HG03457 (cell line): ENCODE data around the gene DYRK2.
"Not testable (repeated sequence)": the region's sequence is repeated elsewhere in the genome, so short reads cannot be mapped to it uniquely, and the experiment has no call there.

Experiments
- ATAC-seq: cut with Tn5 transposase; IDR thresholded peaks from one replicate; pipeline ENCODE4 v1.9.1; 2021; ENCODE audit warnings: moderate number of reproducible peaks; ENCODE audit not compliant: unreplicated experiment

The DYRK2 gene

GRCh38 chr12:67669934-67670631 lies 21.5 kb downstream of the DYRK2 start:
- ATAC-seq, result no peak

- ATAC-seq, result no peak
Measured at GRCh38 chr12:67671419-67671818, 22.9 kb downstream of the DYRK2 start.

DNA sequence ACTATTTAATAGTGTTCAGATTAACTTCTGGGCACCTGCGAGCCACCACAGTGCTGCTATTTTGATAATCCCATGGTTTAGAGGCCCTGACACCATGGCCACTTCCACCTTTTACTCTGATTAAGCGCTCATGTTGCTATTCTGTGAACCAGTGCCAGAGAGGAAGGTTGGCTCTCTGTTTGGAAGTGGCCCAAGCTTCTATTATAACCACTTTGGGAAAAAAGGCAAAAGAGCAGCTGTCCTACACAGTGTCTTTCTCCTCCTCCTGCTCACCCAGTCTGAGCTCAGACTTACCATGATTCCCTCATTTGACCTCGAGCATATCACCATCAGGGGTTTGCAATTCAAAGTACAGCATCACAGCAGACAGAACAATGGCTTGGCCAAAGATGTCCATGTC lies 23.3 kb downstream of the DYRK2 start:
- no peak for ATAC-seq

- ATAC-seq, result not testable (repeated sequence)
Measured at GRCh38 chr12:67672507-67672906, 24.0 kb downstream of the DYRK2 start.

DNA sequence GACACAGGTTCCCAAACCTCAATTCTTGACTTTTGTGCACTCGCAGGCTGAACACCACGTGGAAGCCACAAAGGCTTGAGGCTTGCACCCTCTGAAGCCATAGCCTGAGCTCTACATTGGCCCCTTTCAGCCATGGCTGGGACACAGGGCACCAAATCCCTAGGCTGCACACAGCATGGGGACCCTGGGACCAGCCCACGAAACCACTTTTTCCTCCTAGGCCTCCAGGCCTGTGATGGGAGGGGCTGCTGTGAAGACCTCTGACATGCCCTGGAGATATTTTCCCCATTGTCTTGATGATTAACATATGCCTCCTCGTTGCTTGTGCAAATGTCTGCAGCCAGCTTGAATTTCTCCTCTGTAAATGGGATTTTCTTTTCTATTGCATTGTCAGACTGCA lies 25.0 kb downstream of the DYRK2 start:
- not testable (repeated sequence) for ATAC-seq

DNA sequence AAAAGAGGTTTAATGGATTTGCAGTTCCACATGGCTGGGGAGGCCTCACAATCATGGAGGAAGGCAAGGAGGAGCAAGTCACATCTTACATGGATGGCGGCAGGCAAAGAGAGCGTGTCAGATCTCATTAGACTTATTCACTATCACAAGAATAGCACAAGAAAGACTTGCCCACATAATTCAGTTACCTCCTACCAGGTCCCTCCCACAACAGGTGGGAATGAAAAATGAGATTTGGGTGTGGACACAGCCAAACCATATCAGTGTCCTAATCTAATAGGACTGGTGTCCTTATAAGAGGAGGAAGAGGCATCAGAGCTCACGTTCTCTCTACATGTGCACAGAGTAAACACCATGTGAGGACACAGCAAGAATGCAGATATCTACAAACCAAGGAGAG lies 25.9 kb downstream of the DYRK2 start:
- ATAC-seq, result no peak

DNA sequence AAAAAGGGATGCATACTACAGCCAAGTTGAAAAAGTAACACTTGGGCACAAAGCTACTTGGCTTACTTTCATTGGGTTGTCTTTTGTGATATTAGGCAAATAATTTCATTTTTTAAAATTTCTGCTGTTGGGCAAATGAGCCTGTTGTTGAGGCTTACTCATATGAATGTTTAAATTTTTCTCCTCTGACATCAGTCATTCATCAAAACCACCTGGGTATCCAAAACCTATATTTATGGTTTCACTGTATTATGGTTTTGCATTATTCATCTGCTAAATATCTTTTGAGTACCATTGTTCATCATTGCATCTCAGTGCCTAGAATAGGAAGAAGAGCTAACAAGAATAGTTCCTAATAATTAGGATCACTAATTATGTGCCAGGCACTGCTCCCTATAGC lies 28.1 kb downstream of the DYRK2 start:
- no peak for ATAC-seq

DNA sequence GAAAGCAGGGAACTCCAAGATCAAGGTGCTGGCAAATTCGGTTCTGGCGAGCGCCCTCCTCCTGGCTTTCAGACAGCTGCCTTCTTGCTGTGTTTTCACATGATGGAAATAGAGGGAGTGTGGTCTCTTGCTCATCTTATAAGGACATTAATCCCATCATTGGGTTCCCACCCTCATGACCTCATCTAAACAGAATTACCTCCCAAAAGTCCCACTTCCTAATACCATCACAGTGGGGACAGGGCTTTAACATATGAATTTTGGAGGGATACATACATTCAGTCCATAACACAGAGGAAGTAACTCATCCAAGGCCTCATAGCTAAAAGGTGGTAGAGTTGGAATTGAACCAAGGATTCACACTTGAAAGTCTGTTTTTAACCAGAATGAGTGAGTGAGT lies 28.6 kb downstream of the DYRK2 start:
- no peak for ATAC-seq

DNA sequence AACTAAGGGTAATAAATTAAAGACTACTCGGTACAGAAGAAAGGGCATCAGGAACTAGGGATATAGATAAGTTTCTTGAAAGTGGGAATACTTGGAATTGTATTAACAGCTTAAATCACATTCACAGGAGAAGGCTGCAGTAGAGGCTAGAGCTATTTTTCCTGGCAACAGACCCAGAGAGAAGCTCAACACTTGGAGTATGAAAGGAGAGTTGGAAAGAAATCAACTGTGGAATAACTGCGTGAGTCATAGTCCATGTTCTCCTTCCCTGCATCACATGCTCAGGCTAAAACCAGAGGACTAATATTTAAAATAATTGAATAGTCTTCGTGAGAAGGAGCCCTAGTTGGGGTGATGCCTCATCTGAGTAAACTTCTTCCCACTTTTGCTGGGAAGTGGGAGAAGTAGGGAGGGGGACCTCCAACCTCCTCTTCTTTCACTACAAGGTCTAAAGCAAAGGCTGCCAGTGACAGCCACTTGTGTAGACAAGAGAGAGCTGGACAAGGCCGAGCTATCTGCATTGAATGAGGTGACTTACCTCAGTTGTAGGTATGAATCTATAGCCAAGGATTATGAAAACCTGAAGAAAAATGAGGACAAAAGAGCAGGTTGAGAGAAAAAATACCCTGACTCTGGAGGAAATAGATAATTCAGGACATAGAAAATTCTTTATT lies 32.7 kb downstream of the DYRK2 start:
- no peak for ATAC-seq

- no peak for ATAC-seq
Measured at GRCh38 chr12:67681941-67682620, 33.5 kb downstream of the DYRK2 start.

DNA sequence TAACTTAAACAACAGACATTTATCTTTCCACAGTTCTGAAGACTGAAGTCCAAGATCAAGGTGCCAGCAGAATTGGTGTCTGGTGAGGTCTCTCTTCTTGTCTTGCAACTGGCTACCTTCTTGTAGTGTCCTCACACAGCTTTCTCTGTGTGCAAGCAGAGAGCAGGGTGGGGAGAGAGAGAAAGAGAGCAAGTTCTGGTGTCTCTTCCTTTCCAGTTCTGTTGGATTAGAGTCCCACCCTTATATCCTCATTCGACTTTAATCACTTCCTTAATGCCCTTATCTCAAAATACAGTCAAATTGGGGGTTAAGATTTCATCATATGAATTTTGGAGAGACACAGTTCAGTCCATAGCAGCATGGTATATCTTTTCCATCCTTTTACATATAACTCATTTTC lies 40.8 kb downstream of the DYRK2 start:
- no peak for ATAC-seq

GRCh38 chr12:67690656-67691055 lies 42.1 kb downstream of the DYRK2 start:
- ATAC-seq, result no peak

DNA sequence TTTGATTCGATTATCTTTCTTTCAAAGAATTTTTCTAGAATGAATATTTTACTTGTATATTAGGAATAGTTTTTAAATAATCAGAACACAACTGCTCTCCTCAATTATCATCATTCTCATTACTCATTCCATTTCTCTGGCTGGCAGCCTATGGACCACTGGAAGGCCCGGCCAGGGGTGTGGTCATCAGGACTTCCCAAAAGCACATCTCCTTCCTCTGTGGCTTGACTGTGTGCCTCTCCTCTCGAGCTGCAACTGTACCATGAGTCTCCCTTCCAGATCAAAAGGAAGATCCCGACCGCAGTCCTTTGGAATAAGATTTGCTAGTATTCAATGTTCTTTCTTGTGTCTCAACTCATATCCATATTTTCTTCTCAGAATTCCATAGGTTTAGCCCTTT lies 42.7 kb downstream of the DYRK2 start:
- no peak for ATAC-seq

- ATAC-seq, result no peak
Measured at GRCh38 chr12:67692135-67692534, 43.6 kb downstream of the DYRK2 start.

- ATAC-seq, result peak; percentile 67
Measured at GRCh38 chr12:67692966-67693365, 44.4 kb downstream of the DYRK2 start.

- no peak for ATAC-seq
Measured at GRCh38 chr12:67693894-67694293, 45.3 kb downstream of the DYRK2 start.

DNA sequence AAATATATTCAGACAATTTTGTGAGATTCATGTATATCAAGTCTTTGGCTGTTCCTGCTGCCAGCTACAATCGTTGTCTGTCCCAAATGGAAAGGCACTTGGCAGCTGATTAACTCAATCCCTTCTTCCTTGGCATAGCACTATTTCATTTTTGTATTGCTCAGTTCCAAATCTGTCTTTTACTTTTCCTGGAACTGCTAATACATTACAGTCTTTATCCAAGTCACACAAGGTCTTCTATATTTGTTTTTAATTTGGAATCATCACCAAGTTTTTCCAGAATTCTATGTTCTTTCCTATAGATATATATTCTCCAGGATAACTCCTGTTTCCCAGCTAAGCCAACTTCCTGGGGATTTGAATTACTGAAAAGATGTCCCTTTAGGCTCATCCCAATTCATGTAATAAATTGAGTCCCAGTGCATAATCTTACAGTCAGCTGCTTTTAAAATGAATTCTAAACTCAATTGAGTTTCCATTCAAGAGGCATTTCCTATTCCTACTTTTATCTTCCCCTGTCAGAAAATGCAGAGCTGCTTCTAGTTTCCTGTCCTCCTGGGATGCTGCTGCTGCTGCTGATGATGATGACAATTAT lies 45.9 kb downstream of the DYRK2 start:
- no peak for ATAC-seq

DNA sequence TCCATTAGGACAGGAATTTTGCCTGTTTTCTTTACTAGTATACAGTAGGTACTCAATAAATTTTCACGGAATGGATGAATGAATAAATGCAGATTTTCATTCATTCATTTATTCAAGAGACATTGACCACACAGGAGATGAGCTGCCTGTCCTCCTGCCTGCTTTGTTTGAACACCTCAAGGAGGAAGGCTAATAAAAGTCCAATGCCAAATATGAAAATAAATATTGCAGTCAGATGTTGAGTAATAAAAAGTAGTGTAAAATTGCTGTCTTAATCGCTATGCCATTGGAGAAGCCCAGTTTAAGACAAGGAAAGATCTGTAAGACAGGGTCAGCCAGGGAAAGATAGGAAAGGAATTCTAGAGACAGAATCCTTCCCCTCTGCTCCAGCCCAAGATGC lies 47.4 kb downstream of the DYRK2 start:
- no peak for ATAC-seq

GRCh38 chr12:67697443-67697842 lies 48.9 kb downstream of the DYRK2 start:
- ATAC-seq, result no peak

GRCh38 chr12:67697967-67698366 lies 49.4 kb downstream of the DYRK2 start:
- no peak for ATAC-seq

GRCh38 chr12:67698672-67699581 lies 50.4 kb downstream of the DYRK2 start:
- peak; percentile 96 for ATAC-seq
